MM.1S (cell line): ENCODE data around the gene PRTN3.

Experiments used
- DNase-seq: peaks from one replicate; pipeline ENCODE4 v3.0.0-alpha.2; 2015
- H2AFZ ChIP-seq: fragments of 300-600 bp; sonication (generic); 2 replicates; pipeline ENCODE4 v1.6.0; 2016; ENCODE audit warnings: antibody characterized with exemption, low read length
- H3F3A ChIP-seq: fragments of 300-600 bp; sonication (generic); 2 replicates; pipeline ENCODE4 v1.6.1; 2016; ENCODE audit warnings: mild to moderate bottlenecking, antibody characterized with exemption, low read length, moderate library complexity, mixed read lengths; ENCODE audit not compliant: insufficient read depth
- H3K27ac ChIP-seq: fragments of 300-600 bp; sonication (generic); 2 replicates; pipeline ENCODE4 v1.5.1; 2016; ENCODE audit warnings: mild to moderate bottlenecking, low read length
- H3K27me3 ChIP-seq: fragments of 300-600 bp; sonication (generic); replicated peaks from 2 replicates; pipeline ENCODE4 v1.6.0; 2016; ENCODE audit warnings: low read length; ENCODE audit not compliant: insufficient read depth
- H3K36me3 ChIP-seq: fragments of 300-600 bp; sonication (generic); replicated peaks from 2 replicates; pipeline ENCODE4 v1.6.1; 2016; ENCODE audit warnings: mild to moderate bottlenecking, low read length, mixed read lengths; ENCODE audit not compliant: insufficient read depth
- H3K4me1 ChIP-seq: fragments of 300-600 bp; sonication (generic); 2 replicates; pipeline ENCODE4 v1.6.1; 2016; ENCODE audit warnings: low read length, mixed read lengths
- H3K4me2 ChIP-seq: fragments of 300-600 bp; sonication (generic); 2 replicates; pipeline ENCODE4 v1.6.0; 2016; ENCODE audit warnings: low read depth, low read length
- H3K4me3 ChIP-seq: fragments of 300-600 bp; sonication (generic); 2 replicates; pipeline ENCODE4 v1.5.1; 2016; ENCODE audit warnings: low read length, mixed read lengths
- H3K79me2 ChIP-seq: fragments of 300-600 bp; sonication (generic); 2 replicates; pipeline ENCODE4 v1.6.1; 2016; ENCODE audit warnings: mixed run types, low read length, mixed read lengths
- H3K9ac ChIP-seq: fragments of 300-600 bp; sonication (generic); 2 replicates; pipeline ENCODE4 v1.6.1; 2016; ENCODE audit warnings: low read length, mixed read lengths
- H3K9me2 ChIP-seq: fragments of 300-600 bp; sonication (generic); replicated peaks from 2 replicates; pipeline ENCODE4 v1.6.1; 2016; ENCODE audit warnings: mild to moderate bottlenecking, low read length, mixed read lengths; ENCODE audit not compliant: insufficient read depth
- H3K9me3 ChIP-seq: fragments of 300-600 bp; sonication (generic); replicated peaks from 2 replicates; pipeline ENCODE4 v1.6.1; 2016; ENCODE audit warnings: mild to moderate bottlenecking, low read length, mixed read lengths; ENCODE audit not compliant: insufficient read depth
- H4K20me1 ChIP-seq: fragments of 300-600 bp; sonication (generic); 2 replicates; pipeline ENCODE4 v1.6.1; 2016; ENCODE audit warnings: mild to moderate bottlenecking, low read length, moderate library complexity, mixed read lengths; ENCODE audit not compliant: insufficient read depth
- CTCF ChIP-seq: fragments of 300-600 bp; sonication (generic); IDR thresholded peaks from 2 replicates; pipeline ENCODE4 v1.5.1; 2016; ENCODE audit warnings: antibody characterized with exemption, low read length, mixed read lengths
- EZH2 ChIP-seq: fragments of 300-600 bp; sonication (generic); optimal IDR thresholded peaks from 2 replicates; pipeline ENCODE3; 2017; ENCODE audit warnings: low read depth, mild to moderate bottlenecking, antibody characterized with exemption, low read length, mixed read lengths
- EZH2phosphoT487 ChIP-seq: fragments of 300-600 bp; sonication (generic); IDR thresholded peaks from 2 replicates; pipeline ENCODE4 v1.6.1; 2018; ENCODE audit warnings: antibody characterized with exemption, low read length

Gene PRTN3

DNA sequence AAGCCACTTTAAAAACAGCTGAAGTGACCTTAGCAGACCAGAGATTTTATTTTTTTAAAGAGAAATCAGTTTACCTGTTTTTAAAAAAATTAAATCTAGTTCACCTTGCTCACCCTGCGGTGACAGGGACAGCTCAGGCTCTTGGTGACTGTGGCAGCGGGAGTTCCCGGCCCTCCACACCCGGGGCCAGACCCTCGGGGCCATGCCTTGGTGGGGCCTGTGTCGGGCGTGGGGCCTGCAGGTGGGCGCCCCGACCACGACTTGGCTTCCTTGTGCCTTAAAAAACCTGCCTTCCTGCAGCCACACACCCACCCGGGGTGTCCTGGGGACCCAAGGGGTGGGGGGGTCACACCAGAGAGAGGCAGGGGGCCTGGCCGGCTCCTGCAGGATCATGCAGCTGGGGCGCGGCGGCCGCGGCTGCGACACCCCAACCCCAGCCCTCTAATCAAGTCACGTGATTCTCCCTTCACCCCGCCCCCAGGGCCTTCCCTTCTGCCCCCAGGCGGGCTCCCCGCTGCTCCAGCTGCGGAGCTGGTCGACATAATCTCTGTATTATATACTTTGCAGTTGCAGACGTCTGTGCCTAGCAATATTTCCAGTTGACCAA lies 29.8 kb upstream of the PRTN3 start:
- Histone ChIP-seq H3K36me3 (peaks cover 57% of the 10 kb centered on the region), H2AFZ (no peak overlapping the region), H3K9me3 (no peaks in the 10 kb centered on the region), H3K27me3 (no peaks in the 10 kb centered on the region), H3F3A (peaks cover 23% of the 10 kb centered on the region), H3K4me3 (no peak overlapping the region), H3K9ac (no peak overlapping the region), H3K4me2 (no peak overlapping the region), H4K20me1 (peaks cover 7% of the 10 kb centered on the region; the same call in 1 of the 2 replicates), H3K9me2 (no peaks in the 10 kb centered on the region), H3K27ac (no peak overlapping the region), H3K79me2 (peaks cover 46% of the 10 kb centered on the region), H3K4me1 (no peaks in the 10 kb centered on the region)
- TF ChIP-seq EZH2 (no peak), EZH2phosphoT487 (no peak), CTCF (no peak)
- no peak for DNase-seq

DNA sequence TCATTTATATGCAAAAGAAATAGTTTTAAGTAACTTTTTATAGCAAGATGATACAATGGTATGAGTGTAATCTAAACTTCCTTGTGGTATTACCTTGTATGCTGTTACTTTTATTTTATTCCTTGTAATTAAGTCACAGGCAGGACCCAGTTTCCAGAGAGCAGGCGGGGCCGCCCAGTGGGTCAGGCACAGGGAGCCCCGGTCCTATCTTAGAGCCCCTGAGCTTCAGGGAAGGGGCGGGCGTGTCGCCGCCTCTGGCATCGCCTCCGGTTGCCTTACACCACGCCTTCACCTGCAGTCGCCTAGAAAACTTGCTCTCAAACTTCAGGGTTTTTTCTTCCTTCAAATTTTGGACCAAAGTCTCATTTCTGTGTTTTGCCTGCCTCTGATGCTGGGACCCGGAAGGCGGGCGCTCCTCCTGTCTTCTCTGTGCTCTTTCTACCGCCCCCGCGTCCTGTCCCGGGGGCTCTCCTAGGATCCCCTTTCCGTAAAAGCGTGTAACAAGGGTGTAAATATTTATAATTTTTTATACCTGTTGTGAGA lies 29.2 kb upstream of the PRTN3 start:
- TF ChIP-seq EZH2phosphoT487, result no peak
- TF ChIP-seq CTCF, result no peak
- no peak overlapping the region for H3K9ac ChIP-seq
- no peaks in the 10 kb centered on the region for H3K9me2 ChIP-seq
- peaks cover 51% of the 10 kb centered on the region for H3K36me3 ChIP-seq
- H3K27me3 ChIP-seq, result no peaks in the 10 kb centered on the region
- no peak overlapping the region for H2AFZ ChIP-seq
- H3F3A ChIP-seq, result peaks cover 23% of the 10 kb centered on the region
- no peak overlapping the region for H3K4me2 ChIP-seq
- no peak overlapping the region for H3K27ac ChIP-seq
- H4K20me1 ChIP-seq, result peaks cover 7% of the 10 kb centered on the region; the same call in 1 of the 2 replicates
- H3K9me3 ChIP-seq, result no peaks in the 10 kb centered on the region
- DNase-seq, result no peak
- H3K79me2 ChIP-seq, result peaks cover 40% of the 10 kb centered on the region
- H3K4me3 ChIP-seq, result no peak overlapping the region
- H3K4me1 ChIP-seq, result no peaks in the 10 kb centered on the region

DNA sequence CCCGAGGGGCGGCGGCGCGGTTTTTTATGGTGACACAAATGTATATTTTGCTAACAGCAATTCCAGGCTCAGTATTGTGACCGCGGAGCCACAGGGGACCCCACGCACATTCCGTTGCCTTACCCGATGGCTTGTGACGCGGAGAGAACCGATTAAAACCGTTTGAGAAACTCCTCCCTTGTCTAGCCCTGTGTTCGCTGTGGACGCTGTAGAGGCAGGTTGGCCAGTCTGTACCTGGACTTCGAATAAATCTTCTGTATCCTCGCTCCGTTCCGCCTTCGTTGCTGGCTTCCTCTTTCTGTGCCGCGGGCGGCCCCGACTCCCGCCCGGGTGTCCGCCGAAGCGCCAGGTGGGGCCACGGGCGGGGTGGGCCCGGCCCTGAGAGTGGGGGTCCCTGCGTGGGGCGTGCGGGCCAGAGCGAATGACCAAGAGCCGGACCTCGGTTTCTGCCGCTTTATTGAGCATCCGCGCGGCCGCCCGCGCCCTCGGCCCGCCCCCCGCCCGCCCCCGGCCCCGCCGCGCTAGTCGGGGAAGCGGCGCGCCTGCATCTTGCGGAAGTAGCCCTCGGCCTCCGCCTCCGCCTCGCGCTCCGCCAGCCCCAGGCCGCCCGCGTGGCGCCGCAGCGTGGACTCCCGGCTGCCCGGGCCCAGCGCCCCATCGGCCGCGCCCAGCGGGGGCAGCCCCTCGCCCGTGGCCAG lies 28.6 kb upstream of the PRTN3 start:
- peaks cover 23% of the 10 kb centered on the region for H3F3A ChIP-seq
- peaks cover 34% of the 10 kb centered on the region for H3K79me2 ChIP-seq
- no peak overlapping the region for H3K27ac ChIP-seq
- H3K9me3 ChIP-seq, result no peaks in the 10 kb centered on the region
- peaks cover 7% of the 10 kb centered on the region; the same call in 1 of the 2 replicates for H4K20me1 ChIP-seq
- H3K4me3 ChIP-seq, result no peak overlapping the region
- H3K36me3 ChIP-seq, result peaks cover 45% of the 10 kb centered on the region
- H3K9ac ChIP-seq, result no peak overlapping the region
- no peak overlapping the region for H2AFZ ChIP-seq
- H3K4me2 ChIP-seq, result no peak overlapping the region
- no peak for TF ChIP-seq CTCF
- no peak for TF ChIP-seq EZH2
- no peak for TF ChIP-seq EZH2phosphoT487
- H3K27me3 ChIP-seq, result no peaks in the 10 kb centered on the region
- no peak for DNase-seq
- no peaks in the 10 kb centered on the region for H3K4me1 ChIP-seq
- H3K9me2 ChIP-seq, result no peaks in the 10 kb centered on the region
